Tibial artery (tissue), 4 donors: Measurements from ENCODE around the gene PCDH15.

ENCODE experiments used
- DNase-seq, 2 donors: peaks; one replicate each; pipeline ENCODE4 v3.0.0-alpha.2; 2019
- H3K27ac ChIP-seq, 2 donors: fragments of 200-600 bp; sonication (generic) in 1 of 2; 1 replicate in 1 of 2; 2 replicates in 1 of 2; pipeline ENCODE4 v1.5.1; 2018 to 2019; ENCODE audit warnings: mild to moderate bottlenecking in 1 of 2
- H3K27me3 ChIP-seq, 2 donors: fragments of 200-600 bp; sonication (generic) in 1 of 2; one replicate each; pipeline versions ENCODE4 v1.5.1 to v1.6.0; 2016 to 2019
- H3K36me3 ChIP-seq, 3 donors: fragments of 200-600 bp; sonication (generic) in 2 of 3; one replicate each; pipeline ENCODE4 v1.5.1; 2016 to 2019; ENCODE audit warnings: mild to moderate bottlenecking in 2 of 3
- H3K4me1 ChIP-seq, 4 donors: fragments of 200-600 bp; sonication (generic) in 2 of 4; 1 replicate in 3 of 4; 2 replicates in 1 of 4; pipeline ENCODE4 v1.5.1; 2016 to 2019
- H3K4me3 ChIP-seq, 2 donors: fragments of 200-600 bp; sonication (generic) in 1 of 2; 1 replicate in 1 of 2; 2 replicates in 1 of 2; pipeline ENCODE4 v1.5.1; 2018 to 2019; ENCODE audit warnings: mild to moderate bottlenecking in 2 of 2
- H3K9me3 ChIP-seq, 3 donors: fragments of 200-600 bp; sonication (generic) in 1 of 3; one replicate each; pipeline ENCODE4 v1.5.1; 2016 to 2019
- CTCF ChIP-seq, 2 experiments: fragments of 200-600 bp in 1 of 2; fragments of 450-650 bp in 1 of 2; IDR thresholded peaks; one replicate each; pipeline ENCODE4 v1.5.1; 2017 to 2019; ENCODE audit warnings: antibody characterized with exemption in 2 of 2, mild to moderate bottlenecking in 1 of 2, moderate library complexity in 1 of 2
- intact Hi-C: fragments of 100-400 bp; cut with DNase I; formaldehyde crosslinking; loops from one replicate; pipeline ENCODE4 v1.15.0; 2023; ENCODE audit warnings: low total_unique reads

The PCDH15 gene

GRCh38 chr10:53898532-53898931 is 902.5 kb downstream of the PCDH15 start:
- Histone ChIP-seq H3K4me1 (no peaks in the 10 kb centered on the region), H3K9me3 (no peaks in the 10 kb centered on the region), H3K4me3 (no peak overlapping the region), H3K27me3 (no peaks in the 10 kb centered on the region), H3K27ac (no peak overlapping the region), H3K36me3 (no peaks in the 10 kb centered on the region)
- DNase-seq = no peak
- no peak for TF ChIP-seq CTCF (IDR thresholded peaks at IDR 0.05)
- intact Hi-C loops = no loop called here

GRCh38 chr10:53894145-53894544 is 906.9 kb downstream of the PCDH15 start:
- no peaks in the 10 kb centered on the region for H3K36me3 ChIP-seq
- DNase-seq = no peak
- intact Hi-C loops = no loop called here
- no peak for TF ChIP-seq CTCF (IDR thresholded peaks at IDR 0.05)
- no peaks in the 10 kb centered on the region for H3K9me3 ChIP-seq
- H3K4me3 ChIP-seq = no peak overlapping the region
- no peak overlapping the region for H3K27ac ChIP-seq
- no peaks in the 10 kb centered on the region for H3K27me3 ChIP-seq
- H3K4me1 ChIP-seq = no peaks in the 10 kb centered on the region

GRCh38 chr10:53893061-53893460 is 908.0 kb downstream of the PCDH15 start:
- TF ChIP-seq CTCF (IDR thresholded peaks at IDR 0.05) = no peak
- Histone ChIP-seq H3K36me3 (no peaks in the 10 kb centered on the region), H3K27ac (no peak overlapping the region), H3K4me1 (no peaks in the 10 kb centered on the region), H3K4me3 (no peak overlapping the region), H3K27me3 (no peaks in the 10 kb centered on the region), H3K9me3 (no peaks in the 10 kb centered on the region)
- intact Hi-C loops = no loop called here
- no peak for DNase-seq

- DNase-seq = no peak
- Histone ChIP-seq H3K4me1 (no peaks in the 10 kb centered on the region), H3K9me3 (no peaks in the 10 kb centered on the region), H3K27ac (no peak overlapping the region), H3K4me3 (no peak overlapping the region), H3K36me3 (no peaks in the 10 kb centered on the region), H3K27me3 (no peaks in the 10 kb centered on the region)
- TF ChIP-seq CTCF (IDR thresholded peaks at IDR 0.05) = no peak
- intact Hi-C loops = no loop called here
Observed at GRCh38 chr10:53886325-53887300, 914.4 kb downstream of the PCDH15 start.

- no peak overlapping the region for H3K4me3 ChIP-seq
- TF ChIP-seq CTCF (IDR thresholded peaks at IDR 0.05) = no peak
- intact Hi-C loops = no loop called here
- no peak for DNase-seq
- no peaks in the 10 kb centered on the region for H3K4me1 ChIP-seq
- no peaks in the 10 kb centered on the region for H3K36me3 ChIP-seq
- H3K27ac ChIP-seq = no peak overlapping the region
- no peaks in the 10 kb centered on the region for H3K27me3 ChIP-seq
- H3K9me3 ChIP-seq = no peaks in the 10 kb centered on the region
Observed at GRCh38 chr10:53864846-53865245, 936.2 kb downstream of the PCDH15 start.
